Suprapubic skin (tissue), 4 donors: ENCODE measurements around the gene MREG. TPM values are rescaled to one million over a fixed set of nuclear protein-coding genes. Genes with fewer than 3 reads are reported as not detected.

Source experiments
- DNase-seq, 2 donors: peaks; one replicate each; pipeline ENCODE4 v3.0.0-alpha.2; 2019; ENCODE audit warnings: low spot score in 2 of 2
- H3K27ac ChIP-seq: fragments of 200-600 bp; sonication (generic); one replicate; pipeline ENCODE4 v1.5.1; 2019
- H3K27me3 ChIP-seq: fragments of 200-600 bp; sonication (generic); one replicate; pipeline ENCODE4 v1.5.1; 2019
- H3K36me3 ChIP-seq: fragments of 200-600 bp; sonication (generic); one replicate; pipeline ENCODE4 v1.5.1; 2019
- H3K4me1 ChIP-seq: fragments of 200-600 bp; sonication (generic); one replicate; pipeline ENCODE4 v1.5.1; 2019
- H3K4me3 ChIP-seq: fragments of 200-600 bp; sonication (generic); one replicate; pipeline ENCODE4 v1.5.1; 2019; ENCODE audit warnings: mild to moderate bottlenecking
- H3K9me3 ChIP-seq: fragments of 200-600 bp; sonication (generic); one replicate; pipeline ENCODE4 v1.5.1; 2019
- EP300 ChIP-seq: sonication (generic); formaldehyde crosslinking; IDR thresholded peaks from one replicate; pipeline ENCODE4 v1.6.1; 2017; ENCODE audit warnings: antibody characterized with exemption
- POLR2A ChIP-seq, 2 donors: fragments of 450-650 bp; IDR thresholded peaks; one replicate each; pipeline ENCODE4 v1.6.1; 2017; ENCODE audit warnings: antibody characterized with exemption in 2 of 2, mild to moderate bottlenecking in 2 of 2, moderate library complexity in 2 of 2
- POLR2AphosphoS5 ChIP-seq, 3 donors: sonication (generic); formaldehyde crosslinking; IDR thresholded peaks; one replicate each; pipeline ENCODE4 v1.6.1; 2017; ENCODE audit warnings: antibody characterized with exemption in 3 of 3
- WGBS: methylation state at CpG from one replicate; pipeline ENCODE4 v1.1.5; 2018; 5-methylcytosine and 5-hydroxymethylcytosine counted together
- total RNA-seq, 4 donors: library from RNA; depleted of rRNA; stranded (reverse); fragments of >200 nt; gene quantifications; one replicate each; pipeline ENCODE4 v1.1.0, GENCODE V29; 2016
- TF ChIP-seq, protein P1 (sequence below), 2 donors: fragments of 200-600 bp in 1 of 2; fragments of 450-650 bp in 1 of 2; sonication (generic) in 1 of 2; IDR thresholded peaks; one replicate each; pipeline ENCODE4 v1.5.1; 2016 to 2019; ENCODE audit warnings: antibody characterized with exemption in 2 of 2, mild to moderate bottlenecking in 1 of 2, moderate library complexity in 1 of 2

The MREG gene
- total RNA-seq, 4 donors from 2014 or later: 26.1 to 37.3 (median 29.7) TPM

DNA sequence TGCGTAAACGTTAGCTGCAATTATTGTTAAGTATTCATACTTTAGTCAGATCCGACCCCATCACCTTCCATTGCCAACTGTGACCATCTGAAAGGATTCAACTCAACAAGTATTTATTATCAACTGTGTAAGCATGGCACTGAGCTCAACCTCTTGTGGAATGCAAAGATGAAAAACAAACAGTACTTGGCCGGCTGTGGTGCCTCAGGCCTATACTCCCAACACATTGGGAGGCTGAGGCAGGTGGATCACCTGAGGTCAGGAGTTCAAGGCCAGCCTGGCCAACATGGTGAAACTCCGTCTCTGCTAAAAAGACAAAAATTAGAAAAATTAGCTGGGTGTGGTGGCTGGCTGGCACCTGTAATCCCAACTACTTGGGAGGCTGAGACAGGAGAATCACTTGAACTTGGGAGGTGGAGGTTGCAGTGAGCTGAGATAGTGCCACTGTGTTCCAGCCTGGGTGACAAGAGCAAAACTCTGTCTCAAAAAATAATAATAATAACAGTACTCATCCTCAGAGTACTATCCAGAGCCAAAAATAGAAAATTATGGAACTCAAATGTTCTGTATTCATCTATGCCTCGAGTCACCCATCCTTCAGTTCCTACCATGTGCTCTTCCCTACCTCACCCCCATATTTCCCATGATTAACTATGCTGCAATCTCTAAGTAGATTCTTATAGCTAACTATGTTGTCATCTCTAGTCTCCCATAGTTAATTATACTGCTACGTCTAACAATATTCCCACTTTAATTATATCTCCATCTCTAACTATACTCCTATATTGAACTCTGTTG, 8.6 kb upstream of the MREG start:
- H3K36me3 ChIP-seq: no peaks in the 10 kb centered on the region
- TF ChIP-seq POLR2AphosphoS5 (IDR thresholded peaks at IDR 0.05) (no peak), EP300 (no peak), POLR2A (IDR thresholded peaks at IDR 0.05) (no peak)
- TF ChIP-seq, protein P1, sequence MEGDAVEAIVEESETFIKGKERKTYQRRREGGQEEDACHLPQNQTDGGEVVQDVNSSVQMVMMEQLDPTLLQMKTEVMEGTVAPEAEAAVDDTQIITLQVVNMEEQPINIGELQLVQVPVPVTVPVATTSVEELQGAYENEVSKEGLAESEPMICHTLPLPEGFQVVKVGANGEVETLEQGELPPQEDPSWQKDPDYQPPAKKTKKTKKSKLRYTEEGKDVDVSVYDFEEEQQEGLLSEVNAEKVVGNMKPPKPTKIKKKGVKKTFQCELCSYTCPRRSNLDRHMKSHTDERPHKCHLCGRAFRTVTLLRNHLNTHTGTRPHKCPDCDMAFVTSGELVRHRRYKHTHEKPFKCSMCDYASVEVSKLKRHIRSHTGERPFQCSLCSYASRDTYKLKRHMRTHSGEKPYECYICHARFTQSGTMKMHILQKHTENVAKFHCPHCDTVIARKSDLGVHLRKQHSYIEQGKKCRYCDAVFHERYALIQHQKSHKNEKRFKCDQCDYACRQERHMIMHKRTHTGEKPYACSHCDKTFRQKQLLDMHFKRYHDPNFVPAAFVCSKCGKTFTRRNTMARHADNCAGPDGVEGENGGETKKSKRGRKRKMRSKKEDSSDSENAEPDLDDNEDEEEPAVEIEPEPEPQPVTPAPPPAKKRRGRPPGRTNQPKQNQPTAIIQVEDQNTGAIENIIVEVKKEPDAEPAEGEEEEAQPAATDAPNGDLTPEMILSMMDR (IDR thresholded peaks at IDR 0.05): no peak
- 90% methylated on average over 7 of the region's 7 CpGs for WGBS
- no peak overlapping the region for H3K27ac ChIP-seq
- H3K4me1 ChIP-seq: no peaks in the 10 kb centered on the region
- DNase-seq: no peak
- no peaks in the 10 kb centered on the region for H3K9me3 ChIP-seq
- no peaks in the 10 kb centered on the region for H3K27me3 ChIP-seq
- H3K4me3 ChIP-seq: no peak overlapping the region

DNA sequence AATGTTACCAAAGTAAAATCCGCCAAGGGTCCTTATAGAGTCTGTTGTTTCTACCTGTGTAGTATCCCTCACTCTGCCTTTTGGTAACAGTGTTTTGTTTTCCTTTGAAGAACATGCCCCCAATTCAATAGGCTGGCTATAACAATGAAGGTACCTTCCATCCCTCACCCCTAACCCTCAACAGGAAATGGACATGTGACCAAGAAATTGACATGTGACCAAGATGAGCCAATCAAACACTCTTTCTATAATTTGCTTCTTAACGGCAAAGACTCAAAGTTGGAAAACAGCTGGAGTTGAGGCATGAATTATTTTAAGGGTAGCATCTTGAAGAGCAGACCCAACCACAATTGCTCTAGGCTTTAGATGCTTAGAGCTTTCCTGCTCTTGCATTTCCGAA, 5.4 kb upstream of the MREG start:
- Histone ChIP-seq H3K27ac (no peak overlapping the region), H3K9me3 (no peaks in the 10 kb centered on the region), H3K4me1 (peaks cover 8% of the 10 kb centered on the region), H3K4me3 (no peak overlapping the region), H3K36me3 (no peaks in the 10 kb centered on the region), H3K27me3 (no peaks in the 10 kb centered on the region)
- TF ChIP-seq, protein P1 (IDR thresholded peaks at IDR 0.05): no peak
- TF ChIP-seq EP300 (no peak), POLR2AphosphoS5 (IDR thresholded peaks at IDR 0.05) (no peak), POLR2A (IDR thresholded peaks at IDR 0.05) (no peak)
- WGBS: 90% methylated on average over 3 of the region's 3 CpGs
- no peak for DNase-seq

DNA sequence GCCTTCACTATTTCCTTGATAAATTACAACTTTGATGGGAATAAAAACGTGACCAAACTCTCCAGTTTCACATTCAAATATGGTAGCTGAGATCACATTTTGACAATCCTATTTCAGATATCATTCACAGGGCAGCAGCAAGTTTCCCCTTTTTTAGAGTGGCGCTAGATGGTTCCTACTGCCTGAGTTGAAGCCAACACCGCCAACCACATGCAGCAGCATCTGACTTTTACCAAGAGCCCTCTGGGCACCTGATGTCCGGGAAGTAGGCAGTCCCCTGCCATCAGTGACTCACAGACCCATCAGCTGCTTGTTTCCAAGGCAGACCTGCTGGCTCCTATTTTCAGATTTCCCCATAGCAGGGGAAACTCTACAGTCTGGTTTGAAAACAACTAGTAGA, 4.0 kb upstream of the MREG start:
- DNase-seq: no peak
- H3K4me1 ChIP-seq: peaks cover 10% of the 10 kb centered on the region
- TF ChIP-seq, protein P1 (IDR thresholded peaks at IDR 0.05): no peak
- no peak for TF ChIP-seq POLR2AphosphoS5 (IDR thresholded peaks at IDR 0.05)
- TF ChIP-seq EP300: no peak
- TF ChIP-seq POLR2A (IDR thresholded peaks at IDR 0.05): no peak
- H3K4me3 ChIP-seq: no peak overlapping the region
- WGBS: 52% methylated on average over 4 of the region's 4 CpGs
- H3K27ac ChIP-seq: no peak overlapping the region
- H3K27me3 ChIP-seq: no peaks in the 10 kb centered on the region
- no peaks in the 10 kb centered on the region for H3K9me3 ChIP-seq
- no peaks in the 10 kb centered on the region for H3K36me3 ChIP-seq

DNA sequence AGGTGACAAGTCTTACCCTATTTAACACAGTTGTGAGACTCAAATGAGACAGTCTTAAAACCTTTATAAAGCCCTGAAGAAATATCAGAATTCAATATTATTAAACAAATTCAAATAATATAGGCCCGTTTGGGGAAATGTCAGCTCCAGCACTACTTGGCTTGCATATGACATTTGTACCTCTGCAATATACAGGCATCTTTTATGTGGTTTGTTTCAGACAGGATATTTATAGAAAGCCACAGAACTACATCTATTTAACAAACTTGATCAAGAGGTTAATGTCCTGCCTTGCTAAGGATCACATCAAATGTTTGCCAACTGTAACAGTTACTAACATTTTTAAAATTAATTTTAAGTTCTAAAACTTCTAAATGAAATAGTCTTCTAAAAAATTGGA, 3.2 kb upstream of the MREG start:
- no peak for TF ChIP-seq EP300
- TF ChIP-seq, protein P1 (IDR thresholded peaks at IDR 0.05): no peak
- no peak for TF ChIP-seq POLR2AphosphoS5 (IDR thresholded peaks at IDR 0.05)
- TF ChIP-seq POLR2A (IDR thresholded peaks at IDR 0.05): no peak
- peaks cover 16% of the 10 kb centered on the region for H3K4me1 ChIP-seq
- no peak overlapping the region for H3K4me3 ChIP-seq
- H3K9me3 ChIP-seq: no peaks in the 10 kb centered on the region
- DNase-seq: no peak
- 66% methylated on average over 1 of the region's 1 CpG for WGBS
- H3K27ac ChIP-seq: no peak overlapping the region
- H3K27me3 ChIP-seq: no peaks in the 10 kb centered on the region
- no peaks in the 10 kb centered on the region for H3K36me3 ChIP-seq

DNA sequence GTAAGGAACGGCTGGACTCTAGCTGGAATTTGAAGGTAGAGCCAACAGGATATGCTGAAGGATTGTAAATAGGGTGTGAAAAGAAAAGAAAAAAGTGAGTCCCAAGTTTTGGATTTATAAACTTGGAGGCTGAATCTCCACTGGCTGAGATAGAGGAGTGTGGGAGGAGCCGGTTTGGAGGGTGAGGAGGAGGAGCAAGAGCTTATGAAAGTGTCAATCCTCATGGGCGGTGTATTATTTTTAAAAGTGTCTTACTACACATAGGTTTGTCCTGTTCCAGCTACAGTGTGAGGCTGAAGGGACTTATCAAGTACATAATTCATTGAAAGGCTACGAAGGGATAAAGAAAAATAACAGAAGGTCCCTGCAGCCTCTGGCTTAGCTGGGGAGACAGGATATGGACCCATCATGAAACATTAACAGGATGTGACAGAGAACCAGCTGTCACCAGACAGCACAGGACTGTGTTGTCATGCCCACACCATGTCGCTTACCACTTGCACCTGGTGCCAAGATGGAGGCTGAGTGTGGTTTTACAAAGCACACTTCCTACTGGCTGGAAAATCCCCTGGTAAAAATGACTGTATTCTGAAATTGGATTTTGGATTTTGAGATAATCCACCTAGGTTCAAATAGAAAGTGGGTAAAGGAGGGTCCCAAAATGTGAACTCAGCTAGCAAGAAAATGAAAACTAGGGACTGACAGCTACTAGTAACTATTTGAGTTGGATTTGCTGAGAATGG, 2.5 kb upstream of the MREG start:
- no peaks in the 10 kb centered on the region for H3K36me3 ChIP-seq
- no peak for TF ChIP-seq POLR2A (IDR thresholded peaks at IDR 0.05)
- no peak for TF ChIP-seq EP300
- no peak for TF ChIP-seq POLR2AphosphoS5 (IDR thresholded peaks at IDR 0.05)
- TF ChIP-seq, protein P1 (IDR thresholded peaks at IDR 0.05): no peak

More for the DNA sequence above, 2.5 kb upstream of the MREG start:
- 79% methylated on average over 5 of the region's 5 CpGs for WGBS
- DNase-seq: no peak
- no peaks in the 10 kb centered on the region for H3K27me3 ChIP-seq
- H3K4me3 ChIP-seq: no peak overlapping the region
- H3K4me1 ChIP-seq: peaks cover 16% of the 10 kb centered on the region
- no peak overlapping the region for H3K27ac ChIP-seq
- H3K9me3 ChIP-seq: no peaks in the 10 kb centered on the region
